ENCODE results near the gene FILIP1.
"Not testable (repeated sequence)": the region's sequence is repeated elsewhere in the genome, so short reads cannot be mapped to it uniquely, and the experiment has no call there.

Gene FILIP1

DNA sequence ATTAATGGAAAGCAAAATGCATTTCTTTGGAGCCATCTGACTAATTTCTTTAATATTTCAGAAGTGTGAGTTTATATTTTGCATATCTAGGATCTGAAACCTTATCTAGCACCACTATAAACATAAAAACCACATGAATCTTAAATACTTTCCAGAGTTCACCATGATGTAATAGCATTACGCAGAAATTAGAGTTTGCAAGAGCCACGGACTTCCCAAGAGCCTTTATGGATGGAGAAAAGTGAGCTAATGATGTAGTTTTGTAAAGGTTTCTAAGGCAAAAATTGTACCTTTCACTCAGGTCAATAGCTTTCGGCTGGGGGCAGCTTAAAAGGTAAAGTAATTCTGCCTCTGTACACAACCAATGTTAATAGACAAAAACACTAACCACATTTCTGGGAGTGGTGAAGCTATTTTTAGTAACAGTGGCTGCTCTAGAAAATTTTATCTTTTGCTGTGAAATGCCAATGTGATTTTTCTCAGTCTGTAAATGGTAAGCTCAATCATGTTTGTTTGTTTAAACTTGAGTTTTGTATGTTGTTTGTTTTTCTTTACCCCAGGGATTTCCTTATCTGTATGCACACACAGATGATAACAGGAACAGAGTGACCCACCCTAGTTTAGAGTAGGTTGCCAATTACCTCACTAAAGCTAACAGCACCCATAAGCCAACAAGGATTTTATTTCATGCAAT lies 80.5 kb downstream of the FILIP1 start:
- peak overlapping the region; percentile 7; the same call in 1 of the 2 replicates for H3K27ac ChIP-seq
- TF ChIP-seq, protein P1, sequence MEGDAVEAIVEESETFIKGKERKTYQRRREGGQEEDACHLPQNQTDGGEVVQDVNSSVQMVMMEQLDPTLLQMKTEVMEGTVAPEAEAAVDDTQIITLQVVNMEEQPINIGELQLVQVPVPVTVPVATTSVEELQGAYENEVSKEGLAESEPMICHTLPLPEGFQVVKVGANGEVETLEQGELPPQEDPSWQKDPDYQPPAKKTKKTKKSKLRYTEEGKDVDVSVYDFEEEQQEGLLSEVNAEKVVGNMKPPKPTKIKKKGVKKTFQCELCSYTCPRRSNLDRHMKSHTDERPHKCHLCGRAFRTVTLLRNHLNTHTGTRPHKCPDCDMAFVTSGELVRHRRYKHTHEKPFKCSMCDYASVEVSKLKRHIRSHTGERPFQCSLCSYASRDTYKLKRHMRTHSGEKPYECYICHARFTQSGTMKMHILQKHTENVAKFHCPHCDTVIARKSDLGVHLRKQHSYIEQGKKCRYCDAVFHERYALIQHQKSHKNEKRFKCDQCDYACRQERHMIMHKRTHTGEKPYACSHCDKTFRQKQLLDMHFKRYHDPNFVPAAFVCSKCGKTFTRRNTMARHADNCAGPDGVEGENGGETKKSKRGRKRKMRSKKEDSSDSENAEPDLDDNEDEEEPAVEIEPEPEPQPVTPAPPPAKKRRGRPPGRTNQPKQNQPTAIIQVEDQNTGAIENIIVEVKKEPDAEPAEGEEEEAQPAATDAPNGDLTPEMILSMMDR (conservative IDR thresholded peaks at IDR 0.05) = no peak

GRCh38 chr6:75410564-75410963 lies 83.0 kb downstream of the FILIP1 start:
- H3K27ac ChIP-seq = not testable (repeated sequence)

- no peak overlapping the region for H3K27ac ChIP-seq
- TF ChIP-seq, protein P1 (conservative IDR thresholded peaks at IDR 0.05) = no peak
Measured at GRCh38 chr6:75409928-75410327, 83.7 kb downstream of the FILIP1 start.

DNA sequence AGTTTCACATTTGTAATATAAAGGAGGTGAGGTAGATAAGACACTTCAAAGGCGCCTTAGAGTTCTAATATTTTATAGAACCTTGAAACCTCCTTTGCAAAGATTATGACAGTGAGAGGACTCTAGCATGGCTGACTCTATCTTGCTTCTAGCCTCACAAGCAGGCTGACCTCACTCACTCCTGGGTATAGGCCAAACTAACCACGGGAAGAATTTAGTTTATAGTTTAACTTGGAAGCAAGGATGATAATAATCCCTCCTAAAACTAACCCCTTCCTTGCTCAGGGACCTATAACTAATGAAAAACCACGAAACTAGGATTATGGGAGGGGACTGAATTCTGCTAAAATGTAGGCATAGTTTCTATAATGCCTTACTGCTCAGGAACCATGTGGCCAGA lies 84.3 kb downstream of the FILIP1 start:
- no peak overlapping the region for H3K27ac ChIP-seq
- TF ChIP-seq, protein P1 (conservative IDR thresholded peaks at IDR 0.05) = no peak

DNA sequence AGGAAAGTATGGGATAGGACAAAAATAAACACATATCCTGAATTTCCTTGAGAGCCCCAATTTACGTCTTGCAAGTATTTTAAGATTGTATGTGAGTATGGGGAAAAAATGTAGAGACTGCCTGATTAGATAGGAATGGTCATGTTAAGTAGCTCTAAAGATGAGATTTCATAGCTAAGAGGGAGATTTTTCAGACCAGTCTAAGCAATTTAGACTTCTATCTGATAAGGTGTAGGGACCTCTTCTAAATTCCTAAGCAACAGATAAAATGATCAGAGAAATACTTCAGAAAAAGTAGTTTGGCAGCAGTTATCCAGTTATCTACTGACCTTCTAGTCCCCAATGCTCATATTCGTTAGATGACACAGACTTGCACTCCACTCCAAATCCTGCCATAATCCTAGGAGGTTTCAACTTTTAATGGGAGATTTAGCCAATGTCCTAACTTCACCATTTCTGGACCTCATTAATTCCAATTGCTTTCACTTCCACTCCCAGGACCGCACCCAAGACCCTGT lies 90.0 kb downstream of the FILIP1 start:
- no peak overlapping the region for H3K27ac ChIP-seq
- TF ChIP-seq, protein P1 (conservative IDR thresholded peaks at IDR 0.05) = no peak

DNA sequence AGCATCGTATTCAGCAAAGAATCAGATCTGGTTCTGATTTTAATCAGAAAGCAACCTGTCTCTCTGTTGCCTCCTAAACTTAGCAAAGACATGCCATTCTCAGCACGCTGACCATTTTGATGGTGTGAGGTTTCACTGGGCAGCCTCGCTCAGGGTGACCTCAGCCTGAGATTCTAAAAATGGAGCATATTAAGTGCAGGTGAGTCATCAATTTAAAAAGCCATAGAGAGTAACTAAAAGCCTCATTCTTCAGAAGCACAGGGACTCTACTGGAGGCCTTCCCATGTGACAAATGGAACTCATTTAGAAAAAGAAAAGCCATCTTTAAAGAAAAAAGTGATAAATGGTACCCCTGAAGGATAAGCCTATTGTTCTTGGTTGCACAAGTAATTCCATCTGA lies 91.3 kb downstream of the FILIP1 start:
- H3K27ac ChIP-seq = no peak overlapping the region

GRCh38 chr6:75397656-75398465 lies 95.7 kb downstream of the FILIP1 start:
- TF ChIP-seq, protein P1 (conservative IDR thresholded peaks at IDR 0.05) = no peak
- H3K27ac ChIP-seq = no peak overlapping the region

More for the DNA sequence above, 91.3 kb downstream of the FILIP1 start:
- TF ChIP-seq, protein P1 (conservative IDR thresholded peaks at IDR 0.05) = no peak

All from VCaP (cell line).